K562 (cell line): Measurements from ENCODE around the gene NEUROD2.

Experiments
- ADNP ChIP-seq: fragments of 200-800 bp; sonication (Bioruptor generic); IDR thresholded peaks from 2 replicates; pipeline ENCODE4 v1.6.1; 2016; ENCODE audit warnings: missing genetic modification characterization, missing compliant biosample characterization
- HCFC1 ChIP-seq: IDR thresholded peaks from 2 replicates; pipeline ENCODE4 v1.6.1; 2012; ENCODE audit warnings: low read depth, low read length, improper control_type of control experiment
- NFRKB ChIP-seq: fragments of 450-650 bp; IDR thresholded peaks from 2 replicates; pipeline ENCODE4 v1.6.1; 2016; ENCODE audit warnings: low read depth
- POLR2A ChIP-seq: fragments of 450-650 bp; conservative IDR thresholded peaks from 2 replicates; pipeline ENCODE4 v1.6.1; 2016
- SMARCA4 ChIP-seq: fragments of 450-650 bp; IDR thresholded peaks from 2 replicates; pipeline ENCODE4 v1.6.1; 2016
- SP1 ChIP-seq: sonication (generic); formaldehyde crosslinking; IDR thresholded peaks from 2 replicates; pipeline ENCODE4 v1.8.1; 2022; ENCODE audit warnings: mild to moderate bottlenecking, missing genetic modification reagents
- TOE1 ChIP-seq, 2 experiments: fragments of 450-650 bp in 1 of 2; sonication (generic) in 1 of 2; formaldehyde crosslinking in 1 of 2; IDR thresholded peaks; 2 replicates each; pipeline versions ENCODE4 v1.7.1 to v1.8.0; 2016 to 2022; ENCODE audit warnings: borderline replicate concordance in 2 of 2, mild to moderate bottlenecking in 2 of 2, antibody characterized with exemption in 1 of 2, inconsistent platforms in 1 of 2, low read depth in 1 of 2, missing genetic modification reagents in 1 of 2, moderate library complexity in 1 of 2
- ZNF146 ChIP-seq: IDR thresholded peaks from one replicate; pipeline ENCODE4 v1.6.1; 2018; ENCODE audit warnings: missing compliant biosample characterization; ENCODE audit not compliant: unreplicated experiment
- TF ChIP-seq, protein P1 (sequence below): sonication (generic); formaldehyde crosslinking; IDR thresholded peaks from 2 replicates; pipeline ENCODE4 v1.8.1; 2022; ENCODE audit warnings: missing genetic modification reagents
- TF ChIP-seq, protein P2 (sequence below): sonication (generic); formaldehyde crosslinking; IDR thresholded peaks from 2 replicates; pipeline ENCODE4 v1.8.1; 2023; ENCODE audit warnings: mild to moderate bottlenecking, missing genetic modification reagents, moderate library complexity
- TF ChIP-seq, protein P3 (sequence below), 3 experiments: IDR thresholded peaks in 2 of 3; conservative IDR thresholded peaks in 1 of 3; 2 replicates each; pipeline ENCODE4 v1.5.1; 2011 to 2012; ENCODE audit warnings: low read length in 3 of 3, mild to moderate bottlenecking in 3 of 3, control low read depth in 2 of 3, improper control_type of control experiment in 1 of 3, inconsistent platforms in 1 of 3, low read depth in 1 of 3, mixed read lengths in 1 of 3, moderate library complexity in 1 of 3; ENCODE audit not compliant: insufficient read depth in 2 of 3

DNA sequence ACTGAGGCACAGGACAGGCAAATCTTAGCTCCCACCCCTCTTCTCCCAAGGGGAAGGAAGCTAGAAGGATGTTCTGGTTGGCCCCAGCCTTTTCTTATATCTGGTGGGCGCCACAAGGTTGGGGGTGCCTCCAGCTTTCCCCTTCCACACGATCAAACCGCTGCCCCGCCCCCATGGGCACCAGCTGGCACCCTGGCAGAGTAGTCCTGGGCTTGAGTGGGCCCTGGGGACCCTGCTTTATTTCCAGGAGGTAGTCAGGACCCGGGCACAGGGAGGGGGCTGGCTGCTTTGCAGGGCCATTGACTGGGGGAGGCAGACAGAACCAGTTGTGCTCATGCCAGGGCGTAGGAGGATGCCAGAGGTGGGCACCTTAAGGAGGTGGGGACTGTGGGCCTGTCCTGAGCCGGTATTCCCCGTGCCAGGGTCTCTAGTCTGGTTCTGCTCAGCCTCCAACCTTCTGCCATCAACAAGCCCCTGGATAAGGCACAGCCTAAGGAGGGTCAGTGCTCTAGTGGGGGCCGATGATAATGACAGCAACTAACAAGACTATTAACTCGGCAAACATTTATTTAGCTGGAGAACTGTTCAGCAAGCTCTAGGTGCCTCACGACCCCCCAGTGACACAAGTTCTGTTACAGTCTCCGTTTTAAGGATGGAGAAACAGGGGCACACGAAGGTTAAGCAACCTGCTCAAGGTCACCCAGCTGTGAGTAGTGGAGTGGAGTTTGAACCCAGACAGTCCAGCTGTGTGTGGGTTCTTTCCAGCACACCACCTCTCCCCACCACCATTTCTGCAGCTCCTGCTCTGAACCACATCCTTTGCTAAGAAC is 11.5 kb upstream of the NEUROD2 start:
- TF ChIP-seq ADNP (tag) (no peak), POLR2A (no peak), SP1 (CRISPR knock-in tag) (no peak), SMARCA4 (no peak), HCFC1 (no peak), ZNF146 (no peak), NFRKB (no peak), TOE1 (IDR thresholded peaks at IDR 0.05; ENCODE audit: borderline replicate concordance) (no peak), TOE1 (CRISPR knock-in tag; IDR thresholded peaks at IDR 0.05; ENCODE audit: borderline replicate concordance, low read depth) (no peak)
- TF ChIP-seq, protein P1, sequence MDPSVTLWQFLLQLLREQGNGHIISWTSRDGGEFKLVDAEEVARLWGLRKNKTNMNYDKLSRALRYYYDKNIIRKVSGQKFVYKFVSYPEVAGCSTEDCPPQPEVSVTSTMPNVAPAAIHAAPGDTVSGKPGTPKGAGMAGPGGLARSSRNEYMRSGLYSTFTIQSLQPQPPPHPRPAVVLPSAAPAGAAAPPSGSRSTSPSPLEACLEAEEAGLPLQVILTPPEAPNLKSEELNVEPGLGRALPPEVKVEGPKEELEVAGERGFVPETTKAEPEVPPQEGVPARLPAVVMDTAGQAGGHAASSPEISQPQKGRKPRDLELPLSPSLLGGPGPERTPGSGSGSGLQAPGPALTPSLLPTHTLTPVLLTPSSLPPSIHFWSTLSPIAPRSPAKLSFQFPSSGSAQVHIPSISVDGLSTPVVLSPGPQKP (CRISPR knock-in tag) = no peak
- TF ChIP-seq, protein P2, sequence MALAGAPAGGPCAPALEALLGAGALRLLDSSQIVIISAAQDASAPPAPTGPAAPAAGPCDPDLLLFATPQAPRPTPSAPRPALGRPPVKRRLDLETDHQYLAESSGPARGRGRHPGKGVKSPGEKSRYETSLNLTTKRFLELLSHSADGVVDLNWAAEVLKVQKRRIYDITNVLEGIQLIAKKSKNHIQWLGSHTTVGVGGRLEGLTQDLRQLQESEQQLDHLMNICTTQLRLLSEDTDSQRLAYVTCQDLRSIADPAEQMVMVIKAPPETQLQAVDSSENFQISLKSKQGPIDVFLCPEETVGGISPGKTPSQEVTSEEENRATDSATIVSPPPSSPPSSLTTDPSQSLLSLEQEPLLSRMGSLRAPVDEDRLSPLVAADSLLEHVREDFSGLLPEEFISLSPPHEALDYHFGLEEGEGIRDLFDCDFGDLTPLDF (CRISPR knock-in tag) = no peak
- TF ChIP-seq, protein P3, sequence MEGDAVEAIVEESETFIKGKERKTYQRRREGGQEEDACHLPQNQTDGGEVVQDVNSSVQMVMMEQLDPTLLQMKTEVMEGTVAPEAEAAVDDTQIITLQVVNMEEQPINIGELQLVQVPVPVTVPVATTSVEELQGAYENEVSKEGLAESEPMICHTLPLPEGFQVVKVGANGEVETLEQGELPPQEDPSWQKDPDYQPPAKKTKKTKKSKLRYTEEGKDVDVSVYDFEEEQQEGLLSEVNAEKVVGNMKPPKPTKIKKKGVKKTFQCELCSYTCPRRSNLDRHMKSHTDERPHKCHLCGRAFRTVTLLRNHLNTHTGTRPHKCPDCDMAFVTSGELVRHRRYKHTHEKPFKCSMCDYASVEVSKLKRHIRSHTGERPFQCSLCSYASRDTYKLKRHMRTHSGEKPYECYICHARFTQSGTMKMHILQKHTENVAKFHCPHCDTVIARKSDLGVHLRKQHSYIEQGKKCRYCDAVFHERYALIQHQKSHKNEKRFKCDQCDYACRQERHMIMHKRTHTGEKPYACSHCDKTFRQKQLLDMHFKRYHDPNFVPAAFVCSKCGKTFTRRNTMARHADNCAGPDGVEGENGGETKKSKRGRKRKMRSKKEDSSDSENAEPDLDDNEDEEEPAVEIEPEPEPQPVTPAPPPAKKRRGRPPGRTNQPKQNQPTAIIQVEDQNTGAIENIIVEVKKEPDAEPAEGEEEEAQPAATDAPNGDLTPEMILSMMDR (IDR thresholded peaks at IDR 0.05 in 2 of 3, conservative IDR thresholded peaks at IDR 0.05 in 1 of 3; ENCODE audit: insufficient read depth in 2 of 3, low read depth in 1 of 3, low read length in 3 of 3) = no peak
